ENCODE data around the gene ZNF425. TPM values are rescaled to one million over a fixed set of nuclear protein-coding genes. Genes with fewer than 3 reads are reported as not detected.

The ZNF425 gene
- total RNA-seq, 1 experiment from 2014 or later, result 5.2 TPM

- ChIA-PET CTCF (no interaction called here), POLR2A (ENCODE audit: unreplicated experiment) (no interaction called here)
- H3K4me2 ChIP-seq, result no peak overlapping the region
- TF ChIP-seq, protein P1, sequence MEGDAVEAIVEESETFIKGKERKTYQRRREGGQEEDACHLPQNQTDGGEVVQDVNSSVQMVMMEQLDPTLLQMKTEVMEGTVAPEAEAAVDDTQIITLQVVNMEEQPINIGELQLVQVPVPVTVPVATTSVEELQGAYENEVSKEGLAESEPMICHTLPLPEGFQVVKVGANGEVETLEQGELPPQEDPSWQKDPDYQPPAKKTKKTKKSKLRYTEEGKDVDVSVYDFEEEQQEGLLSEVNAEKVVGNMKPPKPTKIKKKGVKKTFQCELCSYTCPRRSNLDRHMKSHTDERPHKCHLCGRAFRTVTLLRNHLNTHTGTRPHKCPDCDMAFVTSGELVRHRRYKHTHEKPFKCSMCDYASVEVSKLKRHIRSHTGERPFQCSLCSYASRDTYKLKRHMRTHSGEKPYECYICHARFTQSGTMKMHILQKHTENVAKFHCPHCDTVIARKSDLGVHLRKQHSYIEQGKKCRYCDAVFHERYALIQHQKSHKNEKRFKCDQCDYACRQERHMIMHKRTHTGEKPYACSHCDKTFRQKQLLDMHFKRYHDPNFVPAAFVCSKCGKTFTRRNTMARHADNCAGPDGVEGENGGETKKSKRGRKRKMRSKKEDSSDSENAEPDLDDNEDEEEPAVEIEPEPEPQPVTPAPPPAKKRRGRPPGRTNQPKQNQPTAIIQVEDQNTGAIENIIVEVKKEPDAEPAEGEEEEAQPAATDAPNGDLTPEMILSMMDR (conservative IDR thresholded peaks at IDR 0.05), result no peak
- TF ChIP-seq EZH2 (IDR thresholded peaks at IDR 0.05; ENCODE audit: low read depth), result no peak
- no peaks in the 10 kb centered on the region for H3K4me1 ChIP-seq (replicated peaks; ENCODE audit: insufficient read depth)
- intact Hi-C loops (cut with micrococcal nuclease; ENCODE audit: unreplicated experiment), result no loop called here
- H3F3A ChIP-seq (ENCODE audit: insufficient read depth, low read depth), result no peaks in the 10 kb centered on the region
- H3K79me2 ChIP-seq (ENCODE audit: low read depth), result no peaks in the 10 kb centered on the region
- peaks cover 11% of the 10 kb centered on the region; the same call in 1 of the 2 replicates for H3K36me3 ChIP-seq (ENCODE audit: low read depth)
- H3K4me3 ChIP-seq, result no peak overlapping the region
- H2AFZ ChIP-seq, result no peak overlapping the region
- no TSS peak for BruUV-seq (replicated peaks)
- no peaks in the 10 kb centered on the region for H3K9me3 ChIP-seq (ENCODE audit: insufficient read depth, low read depth)
- H3K27me3 ChIP-seq (ENCODE audit: insufficient read depth, low read depth), result no peaks in the 10 kb centered on the region
- no peak for DNase-seq
- H4K20me1 ChIP-seq (ENCODE audit: insufficient read depth), result no peaks in the 10 kb centered on the region
- H3K9me2 ChIP-seq (ENCODE audit: insufficient read depth), result no peaks in the 10 kb centered on the region
- no peak overlapping the region for H3K27ac ChIP-seq
Measured at GRCh38 chr7:149075286-149075685, 50.8 kb downstream of the ZNF425 start.

GRCh38 chr7:149074116-149074885 lies 51.8 kb downstream of the ZNF425 start:
- POLR2A ChIA-PET (ENCODE audit: unreplicated experiment), result interaction anchor here (0.6 kb wide), 1 partner anchor 25 kb away, joined by 3 read pairs; no protein-coding TSS in a partner anchor
- H3K4me2 ChIP-seq, result no peak overlapping the region
- H3K36me3 ChIP-seq (ENCODE audit: low read depth), result peaks cover 11% of the 10 kb centered on the region; the same call in 1 of the 2 replicates
- no peak overlapping the region for H2AFZ ChIP-seq
- no peak overlapping the region for H3K27ac ChIP-seq
- BruUV-seq (replicated peaks), result no TSS peak
- DNase-seq, result no peak
- H3K9me3 ChIP-seq (ENCODE audit: insufficient read depth, low read depth), result no peaks in the 10 kb centered on the region
- no peaks in the 10 kb centered on the region for H3F3A ChIP-seq (ENCODE audit: insufficient read depth, low read depth)
- H3K4me1 ChIP-seq (replicated peaks; ENCODE audit: insufficient read depth), result no peaks in the 10 kb centered on the region
- CTCF ChIA-PET, result no interaction called here
- intact Hi-C loops (cut with micrococcal nuclease; ENCODE audit: unreplicated experiment), result no loop called here
- H3K4me3 ChIP-seq, result no peak overlapping the region
- H3K9me2 ChIP-seq (ENCODE audit: insufficient read depth), result no peaks in the 10 kb centered on the region
- H4K20me1 ChIP-seq (ENCODE audit: insufficient read depth), result no peaks in the 10 kb centered on the region
- H3K27me3 ChIP-seq (ENCODE audit: insufficient read depth, low read depth), result no peaks in the 10 kb centered on the region
- no peaks in the 10 kb centered on the region for H3K79me2 ChIP-seq (ENCODE audit: low read depth)
- TF ChIP-seq, protein P1 (conservative IDR thresholded peaks at IDR 0.05), result no peak
- no peak for TF ChIP-seq EZH2 (IDR thresholded peaks at IDR 0.05; ENCODE audit: low read depth)

DNA sequence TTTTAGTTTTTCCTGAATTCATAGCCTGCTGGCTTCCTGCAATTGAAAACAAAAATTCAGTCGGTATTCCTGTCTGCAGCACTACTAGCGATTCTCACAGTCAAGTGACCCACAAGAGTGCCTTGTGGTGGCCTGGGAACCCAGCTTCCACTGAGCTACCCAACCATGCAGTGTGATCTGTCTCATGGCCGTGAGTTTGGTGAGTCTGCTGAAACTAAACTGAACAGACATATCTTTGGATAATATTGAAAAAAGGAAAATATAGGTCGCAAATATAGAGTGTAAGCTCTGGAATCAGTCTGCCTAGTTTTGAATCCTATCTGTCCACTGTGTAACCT lies 53.7 kb downstream of the ZNF425 start:
- BruUV-seq (replicated peaks), result no TSS peak
- H3K9me3 ChIP-seq (ENCODE audit: insufficient read depth, low read depth), result no peaks in the 10 kb centered on the region
- H3K4me3 ChIP-seq, result no peak overlapping the region
- H3K27ac ChIP-seq, result no peak overlapping the region
- peaks cover 11% of the 10 kb centered on the region; the same call in 1 of the 2 replicates for H3F3A ChIP-seq (ENCODE audit: insufficient read depth, low read depth)
- no peaks in the 10 kb centered on the region for H3K27me3 ChIP-seq (ENCODE audit: insufficient read depth, low read depth)
- no peaks in the 10 kb centered on the region for H3K4me1 ChIP-seq (replicated peaks; ENCODE audit: insufficient read depth)
- intact Hi-C loops (cut with micrococcal nuclease; ENCODE audit: unreplicated experiment), result no loop called here
- TF ChIP-seq, protein P1 (conservative IDR thresholded peaks at IDR 0.05), result no peak
- TF ChIP-seq EZH2 (IDR thresholded peaks at IDR 0.05; ENCODE audit: low read depth), result no peak
- H3K9me2 ChIP-seq (ENCODE audit: insufficient read depth), result no peaks in the 10 kb centered on the region
- no peak overlapping the region for H3K4me2 ChIP-seq
- H4K20me1 ChIP-seq (ENCODE audit: insufficient read depth), result no peaks in the 10 kb centered on the region
- no peak for DNase-seq
- peaks cover 11% of the 10 kb centered on the region; the same call in 1 of the 2 replicates for H3K36me3 ChIP-seq (ENCODE audit: low read depth)
- POLR2A ChIA-PET (ENCODE audit: unreplicated experiment), result no interaction called here
- H2AFZ ChIP-seq, result no peak overlapping the region
- H3K79me2 ChIP-seq (ENCODE audit: low read depth), result no peaks in the 10 kb centered on the region
- CTCF ChIA-PET, result no interaction called here
